ENCODE results near the gene SFI1.
"Not testable (repeated sequence)": the region's sequence is repeated elsewhere in the genome, so short reads cannot be mapped to it uniquely, and the experiment has no call there.

The SFI1 gene

DNA sequence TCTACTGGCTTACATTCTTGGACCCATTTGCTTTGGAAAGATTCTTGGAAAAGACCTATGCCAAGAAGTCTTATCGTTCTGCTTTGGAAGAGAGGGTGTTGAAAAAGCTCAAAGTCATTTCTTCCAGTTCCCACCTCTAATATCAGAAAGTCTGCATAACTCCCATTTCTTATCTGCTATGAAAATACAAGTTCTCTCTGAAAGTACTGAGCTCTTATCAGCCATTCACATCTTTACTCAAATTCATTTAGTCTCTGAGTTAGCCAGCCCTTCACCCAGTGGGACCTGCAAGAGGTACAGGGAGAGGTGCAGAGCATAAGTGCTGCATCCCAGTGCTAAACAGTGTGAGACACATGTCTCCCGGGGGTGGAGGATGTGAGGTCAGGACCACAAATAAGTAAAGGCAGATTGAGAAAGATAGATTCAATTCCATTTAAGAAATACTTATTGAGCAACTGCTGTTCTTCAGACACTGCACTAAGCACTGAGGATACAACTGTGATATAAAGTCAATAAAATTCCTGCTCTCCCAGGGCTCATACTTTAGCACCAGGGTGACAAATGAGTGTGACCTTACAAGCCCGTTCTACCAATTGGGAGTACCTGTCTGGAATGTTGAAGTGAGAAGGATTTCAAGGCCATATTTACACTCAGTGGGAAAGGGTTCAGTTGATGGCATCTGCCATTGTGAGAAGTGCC, 89.0 kb downstream of the SFI1 start:
- no peak overlapping the region for H3K27ac ChIP-seq
- DNase-seq (ENCODE audit: low read depth, low spot score), result no peak

DNA sequence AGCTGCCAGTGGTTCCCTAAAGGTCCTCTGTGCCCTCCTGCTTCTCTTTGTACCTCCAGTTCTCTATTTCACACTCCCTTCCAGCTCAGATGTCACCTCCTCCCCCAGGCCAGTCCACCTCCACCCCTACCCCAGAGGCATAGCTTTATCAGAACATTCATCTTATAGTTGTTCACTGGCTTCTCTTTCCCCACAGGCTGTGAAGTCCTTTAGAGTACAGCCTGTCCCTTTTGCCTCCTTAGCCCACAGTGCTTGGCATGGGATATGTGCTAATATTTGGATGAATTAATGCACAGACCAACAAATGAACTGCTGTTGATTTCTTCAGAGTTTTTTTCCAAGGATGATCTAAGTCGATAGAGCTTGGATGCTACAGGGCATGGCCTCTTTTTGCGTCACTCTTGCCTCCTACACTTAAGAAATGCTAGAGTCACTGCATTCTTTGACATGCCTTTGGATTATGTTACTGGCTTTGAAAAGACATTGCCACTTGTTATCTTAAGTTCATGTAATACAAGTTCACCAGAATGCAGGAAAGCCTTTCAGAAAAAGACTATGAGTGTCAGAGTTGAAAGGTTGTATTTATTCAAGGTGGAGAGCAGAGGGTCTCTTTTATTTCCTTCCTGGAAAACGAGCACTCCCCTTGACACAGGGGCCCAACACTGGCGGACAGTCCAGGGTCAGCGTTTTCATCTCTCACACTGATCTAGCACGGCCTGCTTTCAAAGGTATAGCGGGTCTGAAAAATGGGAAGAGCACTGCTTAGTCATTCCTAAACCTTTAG, 90.0 kb downstream of the SFI1 start:
- no peak overlapping the region for H3K27ac ChIP-seq
- no peak for DNase-seq (ENCODE audit: low read depth, low spot score)

DNA sequence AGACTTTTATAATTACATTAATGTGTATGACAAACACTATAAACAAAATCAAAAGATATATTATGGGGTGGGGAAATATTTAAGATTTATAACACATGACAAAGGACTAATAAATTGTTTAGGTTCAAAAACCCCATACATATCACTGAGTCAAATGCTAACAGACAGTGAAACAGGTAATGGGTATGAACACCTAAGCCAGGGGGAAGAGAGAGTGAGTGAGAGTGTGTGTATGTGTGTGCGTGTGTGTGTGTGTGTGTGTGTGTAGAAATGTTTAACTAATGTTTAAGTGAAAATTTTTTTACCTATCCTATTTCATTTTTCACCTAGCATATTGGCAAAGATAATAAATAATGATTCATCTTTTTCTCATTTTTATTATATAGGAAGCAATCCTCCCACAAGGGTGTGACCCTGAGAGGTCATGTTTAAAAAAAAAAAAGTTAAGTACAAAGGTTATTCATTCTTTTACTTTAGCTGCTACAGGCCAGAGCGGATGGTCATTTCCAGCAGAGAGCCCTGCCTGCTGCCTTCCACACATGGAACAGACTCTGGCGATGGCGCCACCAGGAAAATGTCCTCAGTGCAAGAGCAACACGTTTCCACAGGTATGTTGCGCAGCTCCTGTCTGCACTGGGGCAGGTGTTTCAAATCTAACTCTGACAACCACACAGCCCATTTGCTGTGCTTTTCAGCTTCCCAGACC, 92.8 kb downstream of the SFI1 start:
- H3K27ac ChIP-seq, result no peak overlapping the region
- DNase-seq (ENCODE audit: low read depth, low spot score), result no peak

DNA sequence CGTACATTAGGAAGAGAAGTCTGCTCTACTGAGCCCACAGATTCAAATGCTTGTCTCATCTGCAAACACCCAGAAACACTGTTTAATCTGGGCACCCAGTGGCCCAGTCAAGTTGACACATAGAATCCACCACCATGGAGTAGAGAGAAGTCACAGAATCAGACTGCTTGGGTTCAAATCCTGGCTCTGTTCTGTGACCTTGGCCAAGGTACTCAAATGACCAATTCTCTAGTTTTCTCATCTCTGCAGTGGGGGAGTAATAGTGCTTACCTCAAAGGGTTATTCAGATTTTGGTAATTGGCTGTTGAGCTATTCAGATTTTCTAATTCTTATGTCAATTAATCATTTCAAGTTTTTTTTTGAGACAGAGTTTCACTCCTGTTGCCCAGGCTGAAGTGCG, 93.8 kb downstream of the SFI1 start:
- H3K27ac ChIP-seq; DNase-seq (ENCODE audit: low read depth, low spot score): not testable (repeated sequence)

DNA sequence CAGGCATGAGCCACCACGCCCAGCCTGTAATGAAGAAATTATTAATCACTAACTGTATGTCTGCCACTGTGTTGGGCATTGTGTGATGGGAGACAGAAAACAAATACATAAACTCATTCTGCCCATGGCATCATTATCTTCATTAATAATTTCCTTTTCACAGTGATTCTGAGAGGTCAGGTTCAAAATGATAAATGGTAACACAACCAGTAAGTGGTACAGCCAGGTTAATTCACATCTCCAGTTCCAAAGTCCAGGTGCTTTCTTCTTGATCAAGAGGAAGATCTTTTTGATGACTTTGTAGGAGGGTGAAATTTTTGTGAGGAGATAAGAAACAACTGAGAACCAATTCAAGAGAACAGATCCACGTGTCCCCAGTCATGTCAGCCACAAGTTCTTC, 98.9 kb downstream of the SFI1 start:
- DNase-seq (ENCODE audit: low read depth, low spot score), result no peak

DNA sequence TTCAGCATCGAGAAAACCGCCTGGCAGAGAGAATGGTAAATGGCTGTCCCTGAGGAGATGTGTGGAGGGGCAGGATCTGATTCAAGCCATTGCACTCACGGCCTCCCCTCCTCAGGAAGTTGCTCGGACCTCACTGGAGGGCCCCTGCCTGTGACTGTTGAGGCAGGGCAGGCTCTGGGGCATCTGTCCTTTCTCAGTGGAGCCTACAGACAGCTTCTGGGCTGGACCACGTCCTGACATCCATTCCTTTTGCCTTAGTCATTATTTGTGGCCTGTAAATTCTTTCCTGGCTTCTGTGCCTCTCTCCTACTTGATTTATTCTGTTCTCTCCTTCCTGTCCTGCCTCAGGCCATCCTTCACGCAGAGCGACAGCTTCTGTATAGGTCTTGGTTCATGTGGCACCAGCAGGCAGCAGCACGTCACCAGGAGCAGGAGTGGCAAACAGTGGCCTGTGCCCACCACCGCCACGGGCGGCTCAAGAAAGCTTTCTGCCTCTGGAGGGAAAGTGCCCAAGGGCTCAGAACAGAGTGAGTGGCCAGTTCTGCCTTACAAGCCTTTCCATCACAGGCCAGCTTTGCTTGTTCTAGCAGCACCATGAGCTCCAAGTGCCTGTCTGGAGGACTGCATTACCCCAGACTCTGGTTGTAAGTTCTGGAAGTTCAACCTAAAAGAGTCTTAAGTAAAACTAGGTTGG, 106.1 kb downstream of the SFI1 start:
- DNase-seq (ENCODE audit: low read depth, low spot score), result no peak
- H3K27ac ChIP-seq, result no peak overlapping the region

More for the DNA sequence above, 98.9 kb downstream of the SFI1 start:
- no peak overlapping the region for H3K27ac ChIP-seq

DNA sequence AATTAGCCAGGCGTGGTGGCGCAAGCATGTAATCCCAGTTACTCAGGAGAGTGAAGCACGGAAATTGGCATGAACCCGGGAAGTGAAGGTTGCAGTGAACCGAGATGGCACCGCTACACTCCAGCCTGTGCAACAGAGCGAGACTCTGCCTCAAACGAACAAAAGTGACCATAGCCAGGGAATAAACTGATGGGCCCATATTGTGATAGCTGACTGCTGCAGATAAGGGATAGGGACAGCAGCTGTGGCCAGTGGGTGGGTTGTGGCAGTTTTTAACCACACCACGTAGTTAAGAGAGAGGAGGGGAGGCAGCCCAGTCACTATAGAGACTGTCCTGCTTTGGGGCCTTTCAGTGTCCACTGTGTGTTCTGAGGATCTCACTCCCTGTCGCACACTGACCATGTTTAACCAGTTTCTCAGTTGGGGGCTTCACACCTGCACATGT, 106.8 kb downstream of the SFI1 start:
- DNase-seq (ENCODE audit: low read depth, low spot score), result no peak
- H3K27ac ChIP-seq, result no peak overlapping the region

DNA sequence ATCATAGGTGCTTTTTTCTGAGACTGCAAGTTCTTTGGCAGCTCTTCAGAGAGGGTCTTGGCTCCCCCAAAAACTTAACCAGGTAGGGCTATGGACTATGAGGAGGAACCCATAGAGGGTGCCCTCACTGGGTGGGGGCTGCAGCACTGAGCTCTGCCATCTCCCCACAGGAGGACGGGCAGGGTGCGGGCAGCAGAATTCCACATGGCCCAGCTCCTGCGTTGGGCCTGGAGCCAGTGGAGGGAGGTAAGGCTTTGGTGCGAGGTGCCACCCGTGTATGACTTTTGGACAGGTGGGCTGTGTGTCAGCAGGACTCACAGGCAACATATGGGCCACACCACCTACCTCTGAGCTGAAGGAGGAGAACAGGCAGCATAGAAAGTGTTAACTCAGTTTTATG, 107.2 kb downstream of the SFI1 start:
- no peak overlapping the region for H3K27ac ChIP-seq
- no peak for DNase-seq (ENCODE audit: low read depth, low spot score)

DNA sequence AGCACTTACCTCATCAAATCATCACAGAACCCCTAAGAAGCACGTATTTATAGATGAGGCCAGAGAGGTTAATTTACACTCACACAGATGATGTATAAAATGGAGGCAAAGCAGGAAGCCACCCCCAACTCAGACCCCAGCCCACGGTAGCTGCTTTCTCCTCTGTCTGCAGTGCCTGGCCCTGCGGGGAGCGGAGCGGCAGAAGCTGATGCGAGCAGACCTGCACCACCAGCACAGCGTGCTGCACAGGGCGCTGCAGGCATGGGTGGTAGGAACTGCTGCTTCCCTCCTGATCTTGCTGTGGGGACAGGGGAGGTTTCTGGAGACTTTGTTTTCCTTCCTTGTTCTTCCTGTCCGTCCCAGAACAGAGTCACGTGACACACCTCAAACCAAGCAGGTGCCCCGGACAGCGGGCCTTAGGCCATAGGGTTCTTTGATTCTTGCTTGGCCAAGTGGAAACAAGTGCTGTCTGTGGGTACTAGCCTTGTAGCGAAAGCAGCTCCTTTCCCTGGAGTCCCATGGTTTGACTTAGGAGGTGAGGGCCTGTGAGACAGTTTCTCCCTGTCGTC, 107.9 kb downstream of the SFI1 start:
- no peak overlapping the region for H3K27ac ChIP-seq
- no peak for DNase-seq (ENCODE audit: low read depth, low spot score)

DNA sequence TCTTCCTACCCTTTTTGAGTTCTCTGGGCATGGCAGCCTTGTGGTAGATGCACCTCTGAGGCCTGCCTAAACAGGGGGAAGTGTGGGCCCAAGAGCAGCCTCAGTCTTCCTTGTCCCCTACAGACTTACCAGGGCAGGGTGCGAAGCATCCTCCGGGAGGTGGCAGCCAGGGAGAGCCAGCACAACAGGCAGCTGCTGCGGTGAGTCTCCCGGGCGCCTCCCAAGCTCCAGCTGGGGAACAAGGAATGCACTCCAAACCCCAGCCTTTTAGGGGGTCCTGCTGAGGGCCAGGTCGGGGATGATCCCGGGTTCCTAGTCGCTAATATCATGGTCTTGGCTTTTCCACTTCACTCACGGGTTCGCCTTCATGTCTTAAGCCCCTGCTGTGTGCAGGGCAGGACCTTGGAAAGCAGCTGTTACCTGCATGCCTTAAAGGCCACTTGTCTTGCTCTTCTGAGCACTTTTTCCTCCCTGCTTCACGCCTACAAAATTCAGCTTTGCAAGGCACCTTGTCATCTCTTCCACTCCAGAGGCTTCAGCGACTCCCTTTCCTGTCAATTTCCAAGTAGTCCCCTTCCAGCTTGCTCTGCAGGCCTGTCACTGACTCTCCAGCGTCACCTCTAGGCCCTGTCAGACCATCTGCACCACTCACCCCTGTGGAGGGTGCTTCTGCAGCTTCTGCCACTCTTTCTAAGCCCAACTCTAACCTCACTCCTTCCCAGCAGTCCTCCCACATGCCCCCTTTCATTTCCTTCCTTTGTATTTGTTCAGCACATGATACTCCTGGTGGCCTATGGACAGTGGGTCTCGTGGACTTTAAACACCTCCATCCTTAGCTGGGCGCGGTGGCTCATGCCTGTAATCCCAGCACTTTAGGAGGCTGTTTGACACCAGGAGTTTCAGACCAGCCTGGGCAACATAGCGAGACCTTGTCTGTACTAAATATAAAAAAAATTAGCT, 108.7 kb downstream of the SFI1 start:
- no peak for DNase-seq (ENCODE audit: low read depth, low spot score)
- H3K27ac ChIP-seq, result no peak overlapping the region

DNA sequence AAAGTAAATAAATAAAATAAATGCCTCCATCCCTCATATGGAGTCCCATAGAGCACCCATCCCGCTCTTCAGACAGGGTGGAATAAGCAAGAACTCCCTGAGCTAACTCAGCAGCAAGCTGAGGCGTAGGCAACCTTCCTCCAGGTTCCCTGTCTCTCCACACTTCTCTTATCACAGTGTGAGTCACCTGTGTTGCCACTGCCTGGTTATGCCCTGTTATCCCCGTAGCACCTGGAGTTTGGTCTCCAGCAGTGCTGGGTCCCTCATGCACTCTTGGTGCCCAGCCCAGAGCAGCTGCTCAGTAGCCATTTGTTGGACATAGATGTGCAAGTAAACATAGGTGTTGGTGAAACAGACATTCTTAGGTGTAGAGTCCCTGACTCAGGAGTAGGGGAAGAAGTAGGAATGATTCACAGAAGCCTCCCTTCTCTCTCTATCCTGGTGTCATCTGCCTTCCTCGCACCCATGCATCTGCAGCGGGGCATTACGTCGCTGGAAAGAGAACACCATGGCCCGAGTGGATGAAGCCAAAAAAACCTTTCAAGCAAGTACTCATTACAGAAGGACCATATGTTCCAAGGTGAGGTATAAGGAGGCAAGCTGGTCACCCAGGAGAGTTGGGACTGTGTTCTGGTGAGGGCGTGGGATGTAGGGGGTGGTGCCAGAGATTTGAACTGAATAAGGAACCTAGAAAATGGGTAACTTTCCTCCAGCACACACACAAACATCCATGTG, 109.7 kb downstream of the SFI1 start:
- DNase-seq (ENCODE audit: low read depth, low spot score), result no peak
- no peak overlapping the region for H3K27ac ChIP-seq

DNA sequence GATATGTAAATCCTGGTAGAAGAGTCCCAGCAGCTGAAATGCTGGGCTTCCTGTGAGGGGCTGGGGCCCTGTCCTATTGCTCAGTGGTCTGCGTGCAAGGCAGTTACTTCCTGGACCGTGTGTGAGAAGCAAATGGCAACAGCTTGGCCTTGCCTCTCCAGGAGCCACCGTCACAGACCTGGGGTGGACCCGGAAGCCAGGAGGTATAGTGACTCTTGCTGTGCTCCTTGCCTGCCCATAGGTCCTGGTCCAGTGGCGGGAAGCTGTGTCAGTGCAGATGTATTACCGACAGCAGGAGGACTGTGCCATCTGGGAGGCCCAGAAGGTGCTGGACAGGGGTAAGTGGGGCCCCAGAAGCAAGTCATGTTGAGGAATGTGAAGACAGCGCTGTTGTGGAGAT, 111.4 kb downstream of the SFI1 start:
- H3K27ac ChIP-seq, result no peak overlapping the region
- DNase-seq (ENCODE audit: low read depth, low spot score), result no peak

DNA sequence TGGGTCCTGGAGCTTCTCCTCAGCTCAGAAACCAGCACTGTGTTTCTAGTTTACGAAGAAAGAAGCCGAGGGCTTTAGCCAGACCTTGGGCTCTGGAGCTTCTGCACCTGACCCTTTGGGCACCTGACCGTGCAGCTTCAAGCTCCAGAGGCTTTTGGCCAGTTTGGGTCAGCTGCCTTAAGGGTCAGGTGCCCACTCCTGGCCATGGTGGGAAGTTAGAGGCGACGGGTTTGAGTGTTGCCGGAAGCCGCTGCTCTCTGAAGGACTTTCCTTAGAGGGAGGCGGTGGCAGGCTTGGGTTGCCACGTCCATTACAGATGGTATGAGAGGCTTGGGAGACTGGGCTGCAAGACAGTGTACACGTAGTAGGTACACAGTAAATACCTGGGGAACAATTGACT, 113.4 kb downstream of the SFI1 start:
- H3K27ac ChIP-seq, result no peak overlapping the region
- DNase-seq (ENCODE audit: low read depth, low spot score), result no peak

DNA sequence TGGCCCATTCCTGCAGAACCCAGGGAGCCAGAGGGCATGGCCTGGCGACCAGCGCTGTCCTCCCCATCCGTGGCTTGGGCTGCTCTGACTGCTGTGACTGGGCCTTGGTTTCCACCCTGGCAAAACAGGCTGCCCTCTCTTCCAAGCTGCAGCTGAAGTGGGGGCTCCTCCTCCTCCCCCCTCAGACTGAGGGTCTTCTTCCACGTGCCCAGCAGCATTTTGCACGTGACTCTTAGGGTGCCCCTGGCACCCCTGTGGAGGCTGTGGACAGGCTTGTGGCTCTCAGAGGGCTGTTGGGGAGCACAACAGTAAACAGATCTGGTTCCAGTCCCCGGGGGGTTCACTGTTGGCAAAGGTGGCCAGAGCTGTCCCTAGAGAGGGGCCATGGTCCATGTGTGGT, 114.3 kb downstream of the SFI1 start:
- no peak for DNase-seq (ENCODE audit: low read depth, low spot score)
- no peak overlapping the region for H3K27ac ChIP-seq

DNA sequence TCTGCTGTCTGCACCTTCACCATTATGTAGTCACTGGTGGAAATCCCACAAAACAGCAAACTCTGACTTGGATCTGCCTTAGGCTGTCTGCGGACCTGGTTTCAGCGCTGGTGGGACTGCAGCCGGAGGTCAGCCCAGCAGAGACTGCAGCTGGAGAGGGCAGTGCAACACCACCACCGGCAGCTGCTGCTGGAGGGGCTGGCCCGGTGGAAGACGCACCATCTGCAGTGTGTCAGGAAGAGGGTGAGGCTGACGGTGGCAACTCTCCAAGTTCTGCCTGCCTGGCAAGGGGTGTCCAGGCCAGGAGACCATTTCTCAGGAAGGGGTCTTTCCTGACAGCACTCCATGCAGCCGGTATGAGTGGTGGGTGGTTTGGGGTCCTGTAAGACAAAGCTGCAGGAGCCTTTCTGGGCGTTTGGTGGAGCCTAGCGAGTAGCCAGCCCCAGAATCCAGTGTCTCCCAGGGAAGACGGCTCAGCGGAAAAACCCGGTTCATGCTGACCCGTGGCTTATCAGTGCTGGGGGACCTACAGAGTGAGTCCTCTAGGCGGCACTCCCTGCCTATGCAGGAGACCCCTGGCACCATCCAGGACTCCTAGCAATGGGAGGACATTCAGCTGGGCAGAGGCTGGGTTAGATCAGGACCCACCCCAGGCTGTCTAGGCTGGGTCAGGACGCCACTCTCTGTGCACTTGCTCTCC, 114.9 kb downstream of the SFI1 start:
- DNase-seq (ENCODE audit: low read depth, low spot score), result no peak

DNA sequence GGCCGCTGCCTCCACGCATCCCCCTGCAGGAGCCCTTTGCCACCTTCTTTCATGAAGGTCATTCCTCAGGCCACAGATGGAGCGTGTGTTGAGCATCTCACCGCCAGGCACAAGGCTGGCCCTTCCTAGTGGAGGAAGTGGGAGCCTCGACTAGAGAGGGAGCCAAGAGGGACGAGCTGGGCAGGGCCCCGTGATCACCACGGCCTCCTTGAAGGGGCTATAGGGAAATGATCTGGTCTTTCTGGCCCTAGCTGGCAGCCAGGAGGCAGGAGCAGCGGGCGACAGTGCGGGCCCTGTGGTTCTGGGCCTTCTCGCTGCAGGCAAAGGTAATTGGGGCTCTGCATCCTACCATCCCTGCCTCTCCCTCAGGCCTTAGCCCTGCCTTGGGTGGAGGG, 116.6 kb downstream of the SFI1 start:
- no peak overlapping the region for H3K27ac ChIP-seq

More for the DNA sequence above, 114.9 kb downstream of the SFI1 start:
- H3K27ac ChIP-seq, result no peak overlapping the region

DNA sequence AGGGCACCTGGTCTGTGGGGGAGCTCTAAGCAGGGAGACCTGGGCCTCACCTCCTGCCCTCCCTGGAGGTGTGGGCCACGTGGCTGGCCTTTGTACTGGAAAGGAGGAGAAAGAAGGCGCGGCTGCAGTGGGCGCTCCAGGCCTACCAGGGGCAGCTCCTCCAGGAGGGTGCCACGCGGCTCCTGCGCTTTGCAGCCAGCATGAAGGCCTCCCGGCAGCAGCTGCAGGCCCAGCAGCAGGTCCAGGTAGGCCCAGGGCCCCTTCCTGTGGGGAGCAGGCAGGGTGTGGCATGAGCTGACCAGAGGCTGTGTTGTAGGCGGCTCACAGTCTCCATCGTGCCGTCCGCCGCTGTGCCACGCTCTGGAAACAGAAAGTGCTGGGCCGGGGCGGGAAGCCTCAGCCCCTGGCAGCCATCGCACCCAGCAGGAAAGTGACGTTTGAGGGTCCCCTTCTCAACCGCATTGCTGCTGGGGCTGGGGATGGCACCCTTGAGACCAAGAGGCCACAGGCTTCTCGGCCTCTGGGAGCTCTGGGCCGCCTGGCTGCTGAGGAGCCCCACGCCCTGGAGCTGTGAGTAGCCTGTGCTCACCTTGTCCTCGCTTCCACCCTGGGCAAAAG, 117.1 kb downstream of the SFI1 start:
- no peak overlapping the region for H3K27ac ChIP-seq
- no peak for DNase-seq (ENCODE audit: low read depth, low spot score)

More for the DNA sequence above, 116.6 kb downstream of the SFI1 start:
- DNase-seq (ENCODE audit: low read depth, low spot score), result no peak
